H9 (cell line): ENCODE data around the gene HECW1. TPM values are rescaled to one million over a fixed set of nuclear protein-coding genes. Genes with fewer than 3 reads are reported as not detected.
A peak's percentile ranks its signal among the peaks of the same experiment; 100 is the strongest.

Experiments used
- DNase-seq: peaks from one replicate; pipeline ENCODE4 v3.0.0-alpha.2; 2017
- H2AFZ ChIP-seq: one replicate; pipeline ENCODE4 v1.6.1; 2013; ENCODE audit warnings: mild to moderate bottlenecking, low read length, control low read depth, moderate library complexity
- H2AK5ac ChIP-seq: 2 replicates; pipeline ENCODE4 v1.6.1; 2013; ENCODE audit warnings: low read length, control low read depth, mixed read lengths; ENCODE audit not compliant: insufficient read length
- H2BK120ac ChIP-seq: one replicate; pipeline ENCODE4 v1.6.1; 2013; ENCODE audit warnings: low read depth, mild to moderate bottlenecking, low read length, control low read depth, inconsistent platforms; ENCODE audit not compliant: poor library complexity, severe bottlenecking
- H2BK12ac ChIP-seq: 2 replicates; pipeline ENCODE4 v1.6.1; 2013; ENCODE audit warnings: low read length, control low read depth, mixed read lengths, low read depth; ENCODE audit not compliant: insufficient read length
- H2BK15ac ChIP-seq: 2 replicates; pipeline ENCODE4 v1.6.1; 2013; ENCODE audit warnings: low read depth, low read length, control low read depth
- H2BK20ac ChIP-seq: one replicate; pipeline ENCODE4 v1.6.1; 2013; ENCODE audit warnings: low read depth, mild to moderate bottlenecking, low read length, control low read depth, inconsistent platforms; ENCODE audit not compliant: poor library complexity, severe bottlenecking
- H2BK5ac ChIP-seq: 2 replicates; pipeline ENCODE4 v1.6.1; 2013; ENCODE audit warnings: low read length, control low read depth, mixed read lengths; ENCODE audit not compliant: insufficient read length
- H3K14ac ChIP-seq: 2 replicates; pipeline ENCODE4 v1.6.1; 2013; ENCODE audit warnings: low read length, control low read depth; ENCODE audit not compliant: insufficient read depth
- H3K18ac ChIP-seq: 2 replicates; pipeline ENCODE4 v1.6.1; 2013; ENCODE audit warnings: low read depth, mild to moderate bottlenecking, mixed read lengths, low read length, control low read depth; ENCODE audit not compliant: insufficient read length
- H3K23ac ChIP-seq: 2 replicates; pipeline ENCODE4 v1.6.1; 2013; ENCODE audit warnings: low read length, control low read depth, mixed read lengths, low read depth; ENCODE audit not compliant: insufficient read length
- H3K23me2 ChIP-seq: 2 replicates; pipeline ENCODE4 v1.6.1; 2013; ENCODE audit warnings: low read depth, mild to moderate bottlenecking, mixed read lengths, low read length, control low read depth; ENCODE audit not compliant: insufficient read length, poor library complexity, severe bottlenecking
- H3K27ac ChIP-seq: 2 replicates; pipeline ENCODE4 v1.5.1; 2013; ENCODE audit warnings: low read length, control low read depth, mixed read lengths, low read depth; ENCODE audit not compliant: insufficient read length
- H3K27me3 ChIP-seq: 2 replicates; pipeline ENCODE4 v1.6.1; 2013; ENCODE audit warnings: low read length, control low read depth, inconsistent platforms; ENCODE audit not compliant: insufficient read depth
- H3K4ac ChIP-seq: 2 replicates; pipeline ENCODE4 v1.6.1; 2013; ENCODE audit warnings: low read depth, mild to moderate bottlenecking, control low read depth, inconsistent platforms, low read length, moderate library complexity
- H3K4me1 ChIP-seq: 2 replicates; pipeline ENCODE4 v1.6.1; 2013; ENCODE audit warnings: low read length, control low read depth, inconsistent platforms; ENCODE audit not compliant: insufficient read depth
- H3K4me2 ChIP-seq: 2 replicates; pipeline ENCODE4 v1.6.1; 2013; ENCODE audit warnings: low read length, control low read depth, mixed read lengths; ENCODE audit not compliant: insufficient read length, insufficient read depth
- H3K56ac ChIP-seq: 2 replicates; pipeline ENCODE4 v1.6.1; 2013; ENCODE audit warnings: low read depth, mild to moderate bottlenecking, mixed read lengths, low read length, control low read depth; ENCODE audit not compliant: insufficient read length
- H3K79me1 ChIP-seq: 2 replicates; pipeline ENCODE4 v1.6.1; 2013; ENCODE audit warnings: low read depth, mild to moderate bottlenecking, moderate library complexity, low read length, control low read depth, inconsistent platforms; ENCODE audit not compliant: insufficient read depth, poor library complexity, severe bottlenecking
- H3K79me2 ChIP-seq: 2 replicates; pipeline ENCODE4 v1.6.1; 2013; ENCODE audit warnings: low read length, control low read depth, inconsistent platforms; ENCODE audit not compliant: insufficient read depth
- H3K9ac ChIP-seq: 2 replicates; pipeline ENCODE4 v1.6.1; 2013; ENCODE audit warnings: low read length, control low read depth, mixed read lengths; ENCODE audit not compliant: insufficient read length; ENCODE audit errors: extremely low read depth
- H3K9me3 ChIP-seq: one replicate; pipeline ENCODE4 v1.6.1; 2013; ENCODE audit warnings: low read depth, low read length, inconsistent platforms; ENCODE audit not compliant: control insufficient read depth
- H3T11ph ChIP-seq: one replicate; pipeline ENCODE4 v1.6.1; 2013; ENCODE audit warnings: mild to moderate bottlenecking, low read length, control low read depth, inconsistent platforms
- H4K20me1 ChIP-seq: one replicate; pipeline ENCODE4 v1.6.1; 2013; ENCODE audit not compliant: control insufficient read depth, insufficient read length, insufficient read depth
- H4K5ac ChIP-seq: 2 replicates; pipeline ENCODE4 v1.6.1; 2013; ENCODE audit warnings: low read depth, mild to moderate bottlenecking, mixed read lengths, low read length, control low read depth; ENCODE audit not compliant: insufficient read length
- H4K8ac ChIP-seq: replicated peaks from 2 replicates; pipeline ENCODE4 v1.6.1; 2013; ENCODE audit warnings: low read length, control low read depth, mixed read lengths, low read depth; ENCODE audit not compliant: insufficient read length
- H4K91ac ChIP-seq: 2 replicates; pipeline ENCODE4 v1.6.1; 2013; ENCODE audit warnings: low read depth, mild to moderate bottlenecking, moderate library complexity, mixed read lengths, low read length, control low read depth; ENCODE audit not compliant: insufficient read length
- H3K27ac Mint-ChIP-seq, 3 experiments: 2 replicates in 2 of 3; 3 replicates in 1 of 3; pipeline ENCODE4 v1.8.0; 2020 to 2021; ENCODE audit warnings: mixed read lengths in 3 of 3, mild to moderate bottlenecking in 1 of 3, moderate library complexity in 1 of 3
- H3K27me3 Mint-ChIP-seq: 2 replicates; pipeline ENCODE4 v1.8.0; 2021; ENCODE audit warnings: low read depth, mild to moderate bottlenecking, moderate library complexity, mixed read lengths
- H3K36me3 Mint-ChIP-seq, 3 experiments: 2 replicates in 2 of 3; 3 replicates in 1 of 3; pipeline ENCODE4 v1.8.0; 2020 to 2021; ENCODE audit warnings: low read depth in 3 of 3, mixed read lengths in 3 of 3; ENCODE audit not compliant: insufficient read depth in 1 of 3
- H3K4me1 Mint-ChIP-seq, 2 experiments: 2 replicates each; pipeline ENCODE4 v1.8.0; 2020; ENCODE audit warnings: mixed read lengths in 2 of 2
- H3K4me3 Mint-ChIP-seq, 2 experiments: 2 replicates in 1 of 2; 3 replicates in 1 of 2; pipeline ENCODE4 v1.8.0; 2020 to 2021; ENCODE audit warnings: mild to moderate bottlenecking in 2 of 2, mixed read lengths in 2 of 2, moderate library complexity in 1 of 2
- H3K9me3 Mint-ChIP-seq, 2 experiments: 2 replicates in 1 of 2; 3 replicates in 1 of 2; pipeline ENCODE4 v1.8.0; 2020; ENCODE audit warnings: mild to moderate bottlenecking in 2 of 2, mixed read lengths in 2 of 2, moderate library complexity in 1 of 2
- WGBS: extraction: QIAGEN DNeasy Blood & Tissue Kit; methylation state at CpG from one replicate; pipeline ENCODE4 v1.1.7; 2013; ENCODE audit warnings: missing lambda C conversion rate, low lambda C conversion rate, mixed read lengths; ENCODE audit not compliant: insufficient read length; ENCODE audit errors: extremely low coverage; 5-methylcytosine and 5-hydroxymethylcytosine counted together
- total RNA-seq: library from RNA; stranded (reverse); gene quantifications from 2 replicates; pipeline ENCODE4 v1.2.1, GENCODE V29; 2021
- TF ChIP-seq, protein P1 (sequence below): fragments of 200-600 bp; sonication (generic); conservative IDR thresholded peaks from 3 replicates; pipeline ENCODE4 v1.8.0; 2021; ENCODE audit warnings: antibody characterized with exemption, mild to moderate bottlenecking

HECW1 gene
- total RNA-seq, 1 experiment from 2014 or later: 5.0 TPM

DNA sequence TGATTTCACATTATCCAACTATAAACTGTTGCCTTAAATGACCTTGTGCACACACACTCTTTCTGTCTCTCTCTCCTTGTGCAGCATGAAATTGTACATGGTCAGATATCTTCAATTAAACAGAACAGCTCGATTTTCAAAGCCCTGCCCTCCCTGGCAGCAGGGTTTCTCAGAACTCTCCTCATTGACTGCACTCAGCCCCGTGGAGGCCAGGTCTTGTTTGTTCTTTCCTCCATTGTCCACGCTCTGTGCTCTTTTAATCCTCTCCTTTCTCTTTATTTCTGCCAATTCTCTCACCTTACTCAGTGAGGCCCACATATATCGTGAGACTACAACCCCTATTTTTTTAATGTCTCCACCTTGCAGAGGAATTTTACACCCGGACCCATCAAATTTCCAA lies 294.5 kb downstream of the HECW1 start:
- H2BK120ac ChIP-seq: no peak overlapping the region
- no peaks in the 10 kb centered on the region for H3K79me1 ChIP-seq
- H2BK12ac ChIP-seq: no peak overlapping the region
- no peak for DNase-seq
- no peak overlapping the region for H3K18ac ChIP-seq
- H3K14ac ChIP-seq: no peak overlapping the region
- H3K56ac ChIP-seq: no peak overlapping the region
- H2BK5ac ChIP-seq: no peak overlapping the region
- no peak overlapping the region for H4K91ac ChIP-seq
- H3K79me2 ChIP-seq: no peaks in the 10 kb centered on the region
- H4K5ac ChIP-seq: no peak overlapping the region
- H3K4me2 ChIP-seq: no peak overlapping the region
- H3K4ac ChIP-seq: no peak overlapping the region
- no peaks in the 10 kb centered on the region for H3K27me3 ChIP-seq
- H3K9ac ChIP-seq: no peak overlapping the region
- H3K23me2 ChIP-seq: no peaks in the 10 kb centered on the region
- H3K4me1 ChIP-seq: peaks cover 2% of the 10 kb centered on the region; the same call in 1 of the 2 replicates
- no peak overlapping the region for H2AFZ ChIP-seq
- Mint-ChIP-seq H3K36me3 (no peaks in the 10 kb centered on the region; a peak in 1 of 7 replicates), H3K4me3 (no peak overlapping the region), H3K9me3 (no peaks in the 10 kb centered on the region), H3K27me3 (no peaks in the 10 kb centered on the region), H3K4me1 (peaks cover 21 to 24% of the 10 kb centered on the region in 2 experiments), H3K27ac (peak overlapping the region in 1 of 3 experiments; percentile 20; a peak in 2 of 7 replicates)
- no peak overlapping the region for H3T11ph ChIP-seq
- no peak overlapping the region for H2BK20ac ChIP-seq
- WGBS: no CpG with 5 or more reads among the region's 5 CpGs
- no peak overlapping the region for H3K23ac ChIP-seq
- H2BK15ac ChIP-seq: no peak overlapping the region
- H2AK5ac ChIP-seq: no peak overlapping the region
- no peak overlapping the region for H3K27ac ChIP-seq
- H4K20me1 ChIP-seq: no peaks in the 10 kb centered on the region
- no peak overlapping the region for H4K8ac ChIP-seq
- no peaks in the 10 kb centered on the region for H3K9me3 ChIP-seq
- TF ChIP-seq, protein P1, sequence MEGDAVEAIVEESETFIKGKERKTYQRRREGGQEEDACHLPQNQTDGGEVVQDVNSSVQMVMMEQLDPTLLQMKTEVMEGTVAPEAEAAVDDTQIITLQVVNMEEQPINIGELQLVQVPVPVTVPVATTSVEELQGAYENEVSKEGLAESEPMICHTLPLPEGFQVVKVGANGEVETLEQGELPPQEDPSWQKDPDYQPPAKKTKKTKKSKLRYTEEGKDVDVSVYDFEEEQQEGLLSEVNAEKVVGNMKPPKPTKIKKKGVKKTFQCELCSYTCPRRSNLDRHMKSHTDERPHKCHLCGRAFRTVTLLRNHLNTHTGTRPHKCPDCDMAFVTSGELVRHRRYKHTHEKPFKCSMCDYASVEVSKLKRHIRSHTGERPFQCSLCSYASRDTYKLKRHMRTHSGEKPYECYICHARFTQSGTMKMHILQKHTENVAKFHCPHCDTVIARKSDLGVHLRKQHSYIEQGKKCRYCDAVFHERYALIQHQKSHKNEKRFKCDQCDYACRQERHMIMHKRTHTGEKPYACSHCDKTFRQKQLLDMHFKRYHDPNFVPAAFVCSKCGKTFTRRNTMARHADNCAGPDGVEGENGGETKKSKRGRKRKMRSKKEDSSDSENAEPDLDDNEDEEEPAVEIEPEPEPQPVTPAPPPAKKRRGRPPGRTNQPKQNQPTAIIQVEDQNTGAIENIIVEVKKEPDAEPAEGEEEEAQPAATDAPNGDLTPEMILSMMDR: no peak
